ENCODE results near the gene CALCOCO2. TPM values are rescaled to one million over a fixed set of nuclear protein-coding genes. Genes with fewer than 3 reads are reported as not detected.

The CALCOCO2 gene
- total and polyA plus RNA-seq, 2 of the 13 experiments (the other 11 are each of a cell fraction or from before 2014, with no cell fraction given): 72.9 to 111 TPM

DNA sequence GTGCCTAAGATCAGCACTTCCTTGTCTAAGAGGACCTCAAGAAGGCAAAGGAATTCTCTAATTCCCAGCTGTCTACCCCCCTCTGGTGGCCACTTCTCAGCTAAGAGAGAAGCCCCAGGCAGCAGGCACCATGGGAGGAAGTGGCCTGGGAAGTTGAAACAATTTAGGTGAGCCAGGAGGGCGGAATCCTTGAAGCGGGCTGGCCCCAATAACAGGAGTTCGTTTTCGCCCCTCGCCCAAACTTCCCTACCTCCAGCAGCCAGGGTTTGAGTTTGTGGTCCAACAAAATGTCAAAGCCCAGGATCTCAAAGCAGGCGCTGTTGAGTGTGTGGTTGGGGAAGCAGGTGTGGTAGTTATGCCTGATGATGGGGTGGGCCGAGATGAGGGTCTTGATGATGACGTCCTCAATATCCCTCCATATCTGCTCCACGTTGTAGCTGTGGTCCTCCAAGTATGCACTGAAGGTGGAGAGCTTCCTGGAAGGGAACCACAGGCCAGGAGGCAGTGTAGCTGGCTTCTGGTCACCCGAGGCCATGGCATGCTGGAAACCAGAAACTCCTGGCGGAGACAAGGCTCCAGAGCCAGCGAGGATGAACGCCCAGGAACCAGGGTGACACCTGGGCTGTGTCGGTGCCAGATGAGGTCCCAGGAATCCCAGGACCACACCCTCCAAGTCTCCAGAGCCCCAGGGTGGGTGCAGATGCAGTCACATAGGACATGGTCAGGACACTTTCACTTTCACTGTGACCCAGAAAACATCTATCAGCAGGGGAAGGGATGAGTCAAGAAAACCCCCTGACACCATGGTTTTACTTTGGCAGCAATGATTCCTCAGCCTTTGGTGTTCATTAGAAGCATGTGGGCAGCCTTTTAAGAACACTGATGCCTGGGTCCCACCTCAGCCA lies 39.5 kb upstream of the CALCOCO2 start (continued):
- TF ChIP-seq PRMT3 (CRISPR knock-in tag; IDR thresholded peaks at IDR 0.05; ENCODE audit: borderline replicate concordance, low read depth) (peak; percentile 23; the same call in 1 of the 2 replicates), ZNF709 (CRISPR knock-in tag; IDR thresholded peaks at IDR 0.05) (no peak), ZNF879 (CRISPR knock-in tag; IDR thresholded peaks at IDR 0.05) (no peak), ZNF703 (CRISPR knock-in tag; IDR thresholded peaks at IDR 0.05; ENCODE audit: borderline replicate concordance) (no peak), TBX2 (CRISPR knock-in tag; IDR thresholded peaks at IDR 0.05; ENCODE audit: borderline replicate concordance) (0 out of 2 replicates have a peak, but pooled peaks have one; percentile 17), ZNF296 (CRISPR knock-in tag; conservative IDR thresholded peaks at IDR 0.05) (peak; percentile 85; the same call in 1 of the 2 replicates), FOXA1 (IDR thresholded peaks at IDR 0.05) (no peak), FOXA1 (CRISPR knock-in tag; IDR thresholded peaks at IDR 0.05) (no peak), ZFY (CRISPR knock-in tag; IDR thresholded peaks at IDR 0.05) (peak; percentile 68), CEBPG (CRISPR knock-in tag; IDR thresholded peaks at IDR 0.05) (no peak), SAP130 (CRISPR knock-in tag; IDR thresholded peaks at IDR 0.05; ENCODE audit: low read depth) (peak; percentile 24), ZNF441 (CRISPR knock-in tag; IDR thresholded peaks at IDR 0.05; ENCODE audit: borderline replicate concordance) (no peak; the same call in none of the 2 replicates), CBX2 (IDR thresholded peaks at IDR 0.05; ENCODE audit: low read depth, low read length) (no peak), CBX2 (CRISPR knock-in tag; IDR thresholded peaks at IDR 0.05; ENCODE audit: low read depth) (no peak), KDM2A (CRISPR knock-in tag; IDR thresholded peaks at IDR 0.05; ENCODE audit: borderline replicate concordance, low read depth) (peak; percentile 38; the same call in 1 of the 2 replicates), GATAD1 (CRISPR knock-in tag; IDR thresholded peaks at IDR 0.05) (peak; percentile 35; the same call in 1 of the 2 replicates), SIX1 (CRISPR knock-in tag; IDR thresholded peaks at IDR 0.05; ENCODE audit: borderline replicate concordance) (0 out of 2 replicates have a peak, but pooled peaks have one; percentile 20), MEIS1 (CRISPR knock-in tag; IDR thresholded peaks at IDR 0.05; ENCODE audit: borderline replicate concordance) (no peak), ZMYM3 (CRISPR knock-in tag; IDR thresholded peaks at IDR 0.05) (no peak), NFKB2 (CRISPR knock-in tag; IDR thresholded peaks at IDR 0.05; ENCODE audit: borderline replicate concordance) (peak; percentile 57)
- TF ChIP-seq, protein P1, sequence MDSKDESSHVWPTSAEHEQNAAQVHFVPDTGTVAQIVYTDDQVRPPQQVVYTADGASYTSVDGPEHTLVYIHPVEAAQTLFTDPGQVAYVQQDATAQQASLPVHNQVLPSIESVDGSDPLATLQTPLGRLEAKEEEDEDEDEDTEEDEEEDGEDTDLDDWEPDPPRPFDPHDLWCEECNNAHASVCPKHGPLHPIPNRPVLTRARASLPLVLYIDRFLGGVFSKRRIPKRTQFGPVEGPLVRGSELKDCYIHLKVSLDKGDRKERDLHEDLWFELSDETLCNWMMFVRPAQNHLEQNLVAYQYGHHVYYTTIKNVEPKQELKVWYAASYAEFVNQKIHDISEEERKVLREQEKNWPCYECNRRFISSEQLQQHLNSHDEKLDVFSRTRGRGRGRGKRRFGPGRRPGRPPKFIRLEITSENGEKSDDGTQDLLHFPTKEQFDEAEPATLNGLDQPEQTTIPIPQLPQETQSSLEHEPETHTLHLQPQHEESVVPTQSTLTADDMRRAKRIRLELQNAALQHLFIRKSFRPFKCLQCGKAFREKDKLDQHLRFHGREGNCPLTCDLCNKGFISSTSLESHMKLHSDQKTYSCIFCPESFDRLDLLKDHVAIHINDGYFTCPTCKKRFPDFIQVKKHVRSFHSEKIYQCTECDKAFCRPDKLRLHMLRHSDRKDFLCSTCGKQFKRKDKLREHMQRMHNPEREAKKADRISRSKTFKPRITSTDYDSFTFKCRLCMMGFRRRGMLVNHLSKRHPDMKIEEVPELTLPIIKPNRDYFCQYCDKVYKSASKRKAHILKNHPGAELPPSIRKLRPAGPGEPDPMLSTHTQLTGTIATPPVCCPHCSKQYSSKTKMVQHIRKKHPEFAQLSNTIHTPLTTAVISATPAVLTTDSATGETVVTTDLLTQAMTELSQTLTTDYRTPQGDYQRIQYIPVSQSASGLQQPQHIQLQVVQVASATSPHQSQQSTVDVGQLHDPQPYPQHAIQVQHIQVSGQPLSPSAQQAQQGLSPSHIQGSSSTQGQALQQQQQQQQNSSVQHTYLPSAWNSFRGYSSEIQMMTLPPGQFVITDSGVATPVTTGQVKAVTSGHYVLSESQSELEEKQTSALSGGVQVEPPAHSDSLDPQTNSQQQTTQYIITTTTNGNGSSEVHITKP (CRISPR knock-in tag; IDR thresholded peaks at IDR 0.05; ENCODE audit: low read depth): no peak
- TF ChIP-seq, protein P2, sequence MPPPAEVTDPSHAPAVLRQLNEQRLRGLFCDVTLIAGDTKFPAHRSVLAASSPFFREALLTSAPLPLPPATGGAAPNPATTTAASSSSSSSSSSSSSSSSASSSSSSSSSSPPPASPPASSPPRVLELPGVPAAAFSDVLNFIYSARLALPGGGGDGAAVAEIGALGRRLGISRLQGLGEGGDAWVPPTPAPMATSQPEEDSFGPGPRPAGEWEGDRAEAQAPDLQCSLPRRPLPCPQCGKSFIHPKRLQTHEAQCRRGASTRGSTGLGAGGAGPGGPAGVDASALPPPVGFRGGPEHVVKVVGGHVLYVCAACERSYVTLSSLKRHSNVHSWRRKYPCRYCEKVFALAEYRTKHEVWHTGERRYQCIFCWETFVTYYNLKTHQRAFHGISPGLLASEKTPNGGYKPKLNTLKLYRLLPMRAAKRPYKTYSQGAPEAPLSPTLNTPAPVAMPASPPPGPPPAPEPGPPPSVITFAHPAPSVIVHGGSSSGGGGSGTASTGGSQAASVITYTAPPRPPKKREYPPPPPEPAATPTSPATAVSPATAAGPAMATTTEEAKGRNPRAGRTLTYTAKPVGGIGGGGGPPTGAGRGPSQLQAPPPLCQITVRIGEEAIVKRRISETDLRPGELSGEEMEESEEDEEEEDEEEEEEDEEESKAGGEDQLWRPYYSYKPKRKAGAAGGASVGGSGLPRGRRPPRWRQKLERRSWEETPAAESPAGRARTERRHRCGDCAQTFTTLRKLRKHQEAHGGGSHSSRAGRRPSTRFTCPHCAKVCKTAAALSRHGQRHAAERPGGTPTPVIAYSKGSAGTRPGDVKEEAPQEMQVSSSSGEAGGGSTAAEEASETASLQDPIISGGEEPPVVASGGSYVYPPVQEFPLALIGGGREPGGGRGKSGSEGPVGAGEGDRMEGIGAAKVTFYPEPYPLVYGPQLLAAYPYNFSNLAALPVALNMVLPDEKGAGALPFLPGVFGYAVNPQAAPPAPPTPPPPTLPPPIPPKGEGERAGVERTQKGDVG (CRISPR knock-in tag; IDR thresholded peaks at IDR 0.05; ENCODE audit: borderline replicate concordance): peak; percentile 77
- TF ChIP-seq, protein P3, sequence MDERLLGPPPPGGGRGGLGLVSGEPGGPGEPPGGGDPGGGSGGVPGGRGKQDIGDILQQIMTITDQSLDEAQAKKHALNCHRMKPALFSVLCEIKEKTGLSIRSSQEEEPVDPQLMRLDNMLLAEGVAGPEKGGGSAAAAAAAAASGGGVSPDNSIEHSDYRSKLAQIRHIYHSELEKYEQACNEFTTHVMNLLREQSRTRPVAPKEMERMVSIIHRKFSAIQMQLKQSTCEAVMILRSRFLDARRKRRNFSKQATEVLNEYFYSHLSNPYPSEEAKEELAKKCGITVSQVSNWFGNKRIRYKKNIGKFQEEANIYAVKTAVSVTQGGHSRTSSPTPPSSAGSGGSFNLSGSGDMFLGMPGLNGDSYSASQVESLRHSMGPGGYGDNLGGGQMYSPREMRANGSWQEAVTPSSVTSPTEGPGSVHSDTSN (CRISPR knock-in tag; IDR thresholded peaks at IDR 0.05): no peak
